HG02938 (cell line): ENCODE data around the gene FAM222A.
"Not testable (repeated sequence)": the region's sequence is repeated elsewhere in the genome, so short reads cannot be mapped to it uniquely, and the experiment has no call there.

Source experiments
- ATAC-seq: cut with Tn5 transposase; IDR thresholded peaks from one replicate; pipeline ENCODE4 v1.9.1; 2021; ENCODE audit warnings: mild to moderate bottlenecking, moderate library complexity; ENCODE audit not compliant: unreplicated experiment

Gene FAM222A

DNA sequence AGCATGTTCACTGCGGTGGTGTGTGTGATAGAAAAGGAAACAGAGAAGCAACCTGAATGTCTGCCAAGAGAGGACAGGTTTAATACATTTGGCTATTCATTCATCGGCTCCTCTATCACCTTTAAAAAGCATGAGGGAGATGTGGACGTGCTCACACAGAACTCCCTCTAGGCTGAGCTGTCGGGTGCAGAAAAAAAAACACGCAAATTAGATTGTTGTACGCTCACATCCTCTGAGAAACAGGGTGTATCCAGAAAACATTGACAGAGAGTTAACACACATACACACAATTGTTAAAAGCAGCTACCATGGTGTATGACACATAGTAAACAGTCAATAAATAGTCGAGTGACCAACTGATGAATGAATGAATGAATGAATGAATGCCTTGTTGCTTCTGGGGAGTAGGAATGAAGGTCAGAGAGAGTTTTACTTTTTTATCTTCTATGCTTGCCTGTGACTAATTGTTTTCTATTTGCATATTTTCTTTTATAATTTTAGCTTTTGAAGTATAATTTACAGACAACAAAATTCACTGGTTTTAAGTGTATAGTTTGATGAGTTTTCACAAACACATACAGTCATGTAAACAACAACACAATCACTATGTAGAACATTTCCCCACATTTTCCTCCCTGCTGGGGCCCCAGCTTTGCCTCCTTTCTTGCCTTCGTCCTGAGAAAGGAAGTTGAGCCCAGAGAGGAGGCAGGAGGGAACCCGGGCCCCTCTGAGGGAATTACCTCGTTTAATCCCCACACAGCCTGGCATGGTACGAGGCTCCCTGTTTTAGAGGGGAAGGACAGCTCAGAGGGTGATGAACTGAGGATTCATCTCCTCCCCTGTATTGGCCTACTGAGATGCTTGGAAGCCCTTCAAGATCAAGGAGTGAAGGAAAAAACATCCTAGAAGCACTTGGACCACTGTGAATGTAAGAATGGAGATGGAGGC, 19.7 kb upstream of the FAM222A start:
- ATAC-seq, result no peak

DNA sequence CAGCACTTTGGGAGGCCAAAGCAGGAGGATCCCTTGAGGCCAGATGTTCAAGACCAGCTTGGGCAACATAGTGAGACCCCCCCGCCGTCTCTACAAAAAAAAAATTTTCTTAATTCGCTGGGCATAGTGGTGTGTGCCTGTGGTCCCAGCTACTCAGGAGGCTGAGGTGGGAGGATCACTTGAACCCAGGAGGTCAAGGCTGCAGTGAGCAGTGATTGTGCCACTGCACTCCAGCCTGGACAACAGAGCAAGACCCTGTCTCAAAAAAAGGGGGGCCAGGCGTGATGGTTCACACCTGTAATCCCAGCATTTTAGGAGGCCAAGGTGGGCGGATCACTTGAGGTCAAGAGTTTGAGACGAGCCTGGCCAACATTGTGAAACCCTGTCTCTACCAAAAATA, 19.0 kb upstream of the FAM222A start:
- not testable (repeated sequence) for ATAC-seq

DNA sequence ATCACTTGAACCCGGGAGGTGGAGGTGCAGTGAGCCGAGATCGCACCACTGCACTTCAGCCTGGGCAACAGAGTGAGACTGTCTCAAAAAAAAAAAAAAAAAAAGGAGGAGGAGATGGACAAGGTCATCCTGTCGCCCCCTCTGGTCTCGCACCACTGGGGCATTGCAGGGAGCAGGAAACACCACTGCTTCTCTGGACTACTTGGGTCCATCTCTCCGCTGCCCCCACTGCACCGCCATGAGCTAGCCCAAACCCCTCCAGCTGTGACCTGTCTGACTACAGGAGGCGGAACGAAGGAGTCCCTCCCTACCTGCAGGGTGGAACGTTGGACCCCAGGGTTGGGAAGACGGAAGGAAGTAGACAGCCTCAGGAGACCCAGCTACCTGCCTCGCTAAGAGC, 18.2 kb upstream of the FAM222A start:
- no peak for ATAC-seq

DNA sequence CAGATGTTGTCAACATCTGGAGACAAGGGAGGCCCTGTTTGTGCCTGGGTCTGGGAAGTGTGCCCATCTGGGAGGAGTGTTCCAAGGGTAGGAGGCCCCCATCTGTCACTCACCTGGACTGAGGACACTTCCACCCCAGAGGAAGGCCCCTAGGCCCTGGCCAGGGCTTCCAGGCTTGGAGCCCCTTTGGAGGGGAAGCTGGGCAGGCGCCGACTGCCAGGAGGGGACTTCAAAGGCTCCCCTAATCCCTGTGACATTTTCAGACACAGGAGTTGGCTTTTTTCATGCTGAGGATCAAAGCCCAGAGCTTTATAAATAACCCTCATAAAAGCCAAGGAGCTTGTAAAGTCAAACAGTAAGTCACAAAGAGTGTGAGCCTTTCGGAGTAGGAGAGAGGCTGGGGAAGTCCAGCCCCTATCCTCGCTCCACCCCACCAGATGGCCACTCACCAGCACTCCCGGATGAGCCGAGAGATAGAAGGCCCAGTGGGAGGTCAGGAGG, 17.6 kb upstream of the FAM222A start:
- ATAC-seq, result no peak

DNA sequence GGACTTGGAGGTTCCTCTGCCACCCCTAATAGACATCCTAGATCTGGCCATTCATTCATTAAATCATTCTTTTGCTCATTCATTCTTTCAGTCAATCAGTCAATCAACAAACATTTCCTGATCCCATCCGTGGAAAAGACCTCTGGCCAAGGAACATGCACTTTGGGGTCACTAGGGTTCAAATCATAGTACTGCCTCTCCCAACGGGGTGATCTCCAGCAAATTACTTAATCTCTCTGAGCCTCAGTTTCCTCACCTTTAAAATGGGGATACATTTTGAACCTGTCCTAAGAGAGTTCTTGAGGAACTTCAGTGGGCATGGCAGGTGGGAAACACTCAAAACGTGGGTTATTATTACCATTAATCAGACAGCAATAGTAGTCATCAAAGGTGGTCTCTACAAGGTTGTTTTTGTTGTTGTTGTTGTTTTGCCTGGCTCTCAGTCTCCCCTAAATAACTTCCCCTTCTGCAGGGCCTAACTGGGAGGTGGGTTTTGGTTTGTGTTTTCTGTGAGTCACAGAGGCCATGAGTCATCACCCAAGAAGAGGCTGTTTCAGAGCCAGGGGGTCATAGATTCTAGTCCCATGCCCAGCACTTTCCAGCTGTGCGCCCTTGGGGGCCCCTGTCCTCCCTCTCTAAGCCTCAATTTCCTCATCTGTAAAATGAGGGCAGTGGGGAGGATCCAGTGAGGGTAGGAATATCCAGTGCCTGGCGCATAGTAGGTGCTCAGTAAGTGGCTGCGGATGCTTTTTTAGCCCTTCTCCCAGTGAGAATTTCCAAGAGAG, 16.9 kb upstream of the FAM222A start:
- no peak for ATAC-seq

DNA sequence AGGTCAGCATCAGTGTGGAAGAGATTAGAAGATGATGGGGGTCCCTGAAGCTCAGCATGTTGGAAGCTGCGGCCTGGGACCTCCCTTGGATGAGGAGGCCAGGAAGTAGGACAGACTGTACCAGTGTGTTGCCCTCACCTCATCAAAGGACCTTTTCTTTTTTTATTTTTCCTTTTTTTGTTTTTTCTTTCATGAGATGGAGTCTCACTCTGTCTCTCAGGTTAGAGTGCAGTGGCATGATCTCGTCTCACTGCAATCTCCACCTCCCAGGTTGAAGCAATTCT, 16.4 kb upstream of the FAM222A start:
- no peak for ATAC-seq

DNA sequence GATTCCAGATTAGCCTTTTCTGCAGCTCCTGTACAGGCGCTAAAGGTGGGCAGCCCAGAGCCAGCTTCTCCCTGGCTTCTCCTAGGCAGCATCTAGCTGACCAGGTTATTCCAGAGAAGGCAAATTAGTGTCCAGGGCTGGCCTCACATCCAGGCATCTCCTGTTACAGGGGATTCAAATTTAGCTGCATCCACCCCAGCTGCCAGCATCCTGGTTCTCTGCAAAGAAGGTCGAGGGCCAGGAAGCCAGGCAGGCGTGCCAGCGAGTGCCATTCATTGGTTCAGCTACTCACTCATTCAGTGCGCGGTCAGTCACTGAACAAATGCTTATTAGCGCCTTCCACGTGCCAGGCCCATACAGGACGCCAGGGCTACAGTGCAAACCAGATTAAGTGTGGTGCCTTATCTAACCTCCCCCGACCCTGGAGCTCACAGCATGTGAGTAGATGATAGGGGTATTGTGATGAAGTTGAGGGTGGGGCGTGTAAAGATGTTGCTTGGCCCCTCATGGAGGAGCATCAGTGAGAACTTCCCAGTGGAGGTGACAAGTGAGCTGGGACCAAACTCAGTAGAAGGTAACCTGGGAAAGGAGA, 15.7 kb upstream of the FAM222A start:
- no peak for ATAC-seq

DNA sequence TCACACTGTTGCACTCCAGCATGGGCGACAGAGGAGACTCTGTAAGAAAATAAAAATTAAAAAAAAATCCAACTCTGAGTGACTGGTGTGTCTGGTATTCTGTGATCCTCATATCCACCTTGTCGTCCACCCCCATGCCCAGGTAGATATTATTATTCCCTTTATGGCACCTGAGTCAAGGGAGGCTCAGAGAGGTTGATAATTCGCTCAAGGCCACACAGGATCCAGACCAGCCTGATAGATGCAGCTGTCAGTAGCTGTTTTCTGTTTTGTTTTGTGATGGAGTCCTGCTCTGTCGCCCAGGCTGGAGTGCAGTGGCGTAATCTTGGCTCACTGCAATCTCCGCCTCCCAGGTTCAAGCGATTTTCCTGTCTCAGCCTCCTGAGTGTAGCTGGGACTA, 14.8 kb upstream of the FAM222A start:
- ATAC-seq, result no peak

DNA sequence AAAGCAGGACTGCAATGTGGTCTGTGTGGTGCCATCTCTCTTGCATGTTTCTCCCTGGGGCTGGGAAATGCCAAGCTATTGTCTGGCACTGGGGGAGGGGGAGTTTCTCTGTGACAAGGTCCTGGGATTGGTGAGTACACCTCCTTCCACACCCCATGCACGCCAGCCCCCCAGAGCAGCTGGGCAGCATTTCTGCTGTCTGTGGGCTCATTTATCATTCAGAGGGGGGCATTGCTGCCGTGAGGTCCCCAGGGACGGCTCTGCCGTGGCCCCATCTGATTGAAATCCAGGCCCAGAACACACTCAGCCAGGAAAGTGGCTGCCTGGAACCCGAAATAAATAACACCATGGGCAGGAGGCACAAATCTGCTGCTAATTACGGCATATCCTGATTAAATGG, 12.6 kb upstream of the FAM222A start:
- ATAC-seq, result no peak

DNA sequence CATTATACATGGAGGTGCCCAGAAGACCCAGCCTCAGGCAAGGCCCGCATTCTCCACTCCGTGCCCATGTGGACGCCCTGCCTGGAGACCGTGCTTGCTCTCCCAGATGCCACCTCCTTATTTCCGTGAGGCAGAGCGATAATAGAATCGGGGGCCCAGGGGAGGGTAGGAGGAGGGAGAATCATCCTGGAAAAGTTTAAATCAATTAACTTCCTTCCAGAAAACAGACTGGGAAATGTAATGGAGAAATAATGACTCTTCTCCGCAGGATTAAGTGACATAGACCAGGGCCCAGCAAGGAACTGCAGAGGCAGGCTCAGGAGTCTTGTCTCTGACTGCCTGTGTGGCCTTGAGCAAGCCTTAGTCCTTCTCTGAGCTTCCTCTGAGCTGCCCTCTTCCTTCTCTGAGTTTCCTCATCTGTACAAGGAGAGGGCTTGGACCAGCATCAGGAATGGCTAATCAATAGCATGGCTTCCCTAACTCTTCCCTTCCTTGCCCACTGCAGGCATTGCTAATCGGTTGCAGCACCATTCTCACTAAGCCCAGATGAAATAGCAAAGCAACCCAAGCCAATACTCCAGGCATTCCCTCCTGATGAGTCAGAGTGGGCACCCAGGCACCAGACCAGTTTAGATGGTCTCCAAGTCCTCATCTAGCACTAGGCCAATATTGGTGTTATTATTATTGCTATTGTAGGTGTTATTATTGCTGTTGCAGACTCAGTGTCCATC, 11.3 kb upstream of the FAM222A start:
- ATAC-seq, result no peak

DNA sequence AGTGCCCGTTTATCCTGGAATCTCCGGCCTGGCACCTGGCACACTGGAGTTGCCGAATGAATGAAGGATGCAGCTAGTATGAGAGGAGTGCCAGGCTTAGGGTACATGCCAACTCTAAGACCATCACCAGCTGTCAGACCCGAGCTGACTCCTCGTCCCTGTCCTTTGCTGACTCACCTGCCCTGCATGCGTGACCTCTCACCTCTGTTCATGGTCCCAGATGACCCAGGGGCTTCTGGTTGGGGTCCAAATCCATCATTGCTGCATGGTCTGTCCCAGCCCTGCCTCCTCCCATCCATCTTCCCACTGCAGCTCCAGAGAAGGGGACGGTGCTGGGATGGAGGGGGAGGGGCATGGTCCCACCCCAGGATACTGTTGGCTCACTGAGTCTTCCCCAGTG, 9.9 kb upstream of the FAM222A start:
- no peak for ATAC-seq

DNA sequence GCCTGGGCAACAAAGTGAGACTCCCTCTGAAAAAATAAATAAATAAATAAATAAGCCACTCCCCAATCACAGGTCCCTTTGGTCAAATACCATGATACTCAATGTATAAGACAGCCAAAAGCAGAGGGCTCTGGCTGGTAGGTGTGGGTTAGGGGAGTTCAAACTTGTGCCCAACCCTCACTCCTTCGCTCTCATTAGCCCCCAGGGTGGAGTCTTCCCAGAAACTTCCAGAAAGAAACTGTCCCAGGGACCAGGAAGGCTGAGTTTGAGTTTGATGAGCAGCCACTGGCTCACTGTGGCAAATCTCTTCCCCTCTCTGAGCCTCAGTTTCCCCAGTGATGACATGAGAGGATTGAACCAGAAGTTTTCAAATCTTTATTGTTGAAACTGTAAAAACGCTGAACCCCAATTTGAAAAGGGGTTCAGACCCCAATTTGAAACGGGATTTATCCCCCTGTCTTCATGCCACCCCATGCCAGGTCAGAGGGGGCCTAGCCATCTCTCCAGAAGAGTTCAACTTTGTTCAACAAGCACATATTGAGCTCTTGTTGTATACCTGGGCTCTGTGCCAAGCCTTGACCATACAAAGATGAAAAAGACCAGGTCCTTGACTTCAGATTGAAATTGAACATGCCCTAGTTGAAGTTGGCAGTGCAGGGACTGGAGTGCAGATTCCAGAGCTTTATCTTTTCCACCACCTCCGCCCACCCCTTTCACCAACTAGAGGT, 9.1 kb upstream of the FAM222A start:
- no peak for ATAC-seq

DNA sequence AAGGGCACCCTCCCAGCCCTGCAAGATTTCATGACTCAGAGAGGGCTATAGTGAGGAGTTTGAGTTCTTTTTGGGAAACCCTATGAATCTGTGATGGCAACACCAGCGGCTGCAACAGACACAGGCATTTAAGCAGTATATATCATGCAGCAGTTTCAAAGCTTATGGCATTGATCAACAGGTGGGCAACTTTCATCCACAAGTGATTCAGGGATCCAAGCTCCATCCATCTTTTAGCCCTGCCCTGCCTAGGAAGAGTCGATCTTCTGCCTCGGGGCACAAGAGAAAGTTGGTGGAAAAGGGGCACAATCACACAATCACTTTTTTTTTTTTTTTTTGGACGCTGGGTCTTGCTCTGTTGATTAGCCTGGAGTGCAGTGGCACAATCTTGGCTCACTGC, 8.3 kb upstream of the FAM222A start:
- no peak for ATAC-seq

DNA sequence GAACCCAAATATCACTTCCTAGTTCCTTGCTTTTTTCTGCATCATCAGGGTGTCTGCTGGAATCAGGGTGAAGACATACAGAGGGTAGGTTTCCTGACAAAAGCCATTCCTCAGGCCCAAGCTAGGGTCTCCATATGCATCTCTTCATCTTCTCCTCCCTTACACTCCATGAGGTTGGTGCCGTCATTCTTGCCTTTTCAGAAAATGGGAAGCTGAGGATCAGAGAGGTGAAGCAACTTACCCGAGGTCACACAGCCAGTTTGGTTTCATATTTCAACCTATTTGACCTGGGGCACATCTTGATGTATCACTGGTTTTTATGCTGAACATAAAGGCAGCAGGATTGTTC, 7.3 kb upstream of the FAM222A start:
- ATAC-seq, result no peak

DNA sequence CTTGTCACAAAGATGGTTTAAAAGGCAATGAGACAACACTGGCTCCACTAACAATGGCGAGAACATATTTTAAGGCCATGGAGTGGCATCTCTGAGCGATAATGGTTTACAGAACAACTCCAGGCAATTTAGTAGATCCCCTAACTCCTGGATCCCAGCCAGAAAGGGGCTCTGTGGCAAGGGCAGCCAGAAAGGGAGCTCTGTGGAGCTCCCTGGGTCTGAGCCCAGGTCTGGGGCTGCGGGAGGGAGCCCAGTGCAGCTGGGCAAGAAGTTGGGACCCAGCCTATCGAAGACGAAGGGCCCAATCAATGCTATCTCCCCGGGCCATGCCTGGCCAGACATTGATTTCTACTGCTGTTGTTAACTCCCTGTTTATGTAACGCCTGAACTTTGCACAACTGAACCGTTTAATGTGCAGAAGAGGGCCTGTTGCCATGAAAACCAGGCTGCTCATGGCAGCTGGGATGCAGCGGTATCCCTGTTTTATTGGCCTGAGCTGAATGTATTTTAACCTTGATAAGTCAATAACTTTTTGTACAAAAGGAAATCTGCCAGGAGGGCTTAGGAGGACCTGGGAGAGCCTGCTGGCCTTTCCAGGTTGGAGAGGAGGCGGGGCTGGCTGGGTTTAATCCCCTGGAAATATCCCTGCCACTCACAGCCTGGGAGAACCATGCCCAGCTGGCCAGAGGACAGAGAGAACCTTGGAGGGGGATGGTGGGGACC, 6.7 kb upstream of the FAM222A start:
- ATAC-seq, result no peak

DNA sequence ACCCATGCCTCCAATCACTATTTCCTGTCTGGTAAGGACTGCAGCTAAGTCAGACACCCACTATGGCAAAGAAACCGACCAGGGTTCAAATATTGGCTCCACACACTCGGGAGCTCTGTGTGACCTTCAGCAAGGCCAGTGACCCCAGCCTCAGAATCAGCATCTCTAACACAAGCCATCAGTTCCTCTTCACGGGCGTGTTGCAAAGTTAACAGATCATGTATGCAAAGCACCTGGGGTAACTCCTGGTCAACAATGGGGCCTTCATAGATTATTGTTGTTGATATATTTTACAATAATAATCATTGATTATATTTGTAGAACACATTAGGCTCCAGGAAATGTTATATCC, 6.2 kb upstream of the FAM222A start:
- no peak for ATAC-seq

DNA sequence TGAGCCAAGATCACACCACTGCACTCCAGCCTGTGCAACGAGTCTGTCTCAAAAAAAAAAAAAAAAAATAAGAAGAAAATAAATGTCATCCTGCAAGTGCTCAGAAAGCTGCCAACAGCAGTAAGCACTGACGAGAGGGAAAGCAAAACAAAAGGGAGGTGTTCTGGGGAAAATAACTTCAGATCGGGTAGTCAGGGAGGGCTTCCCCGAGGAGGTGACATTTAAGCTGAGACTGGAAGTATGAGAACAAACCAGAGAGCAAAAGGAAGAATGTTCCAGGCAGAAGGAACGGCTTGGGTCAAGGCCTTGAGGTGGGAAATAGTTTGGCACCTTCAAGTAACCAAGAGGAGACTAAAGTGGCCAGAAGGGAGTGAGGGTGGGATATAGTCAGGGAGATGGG, 4.7 kb upstream of the FAM222A start:
- no peak for ATAC-seq

DNA sequence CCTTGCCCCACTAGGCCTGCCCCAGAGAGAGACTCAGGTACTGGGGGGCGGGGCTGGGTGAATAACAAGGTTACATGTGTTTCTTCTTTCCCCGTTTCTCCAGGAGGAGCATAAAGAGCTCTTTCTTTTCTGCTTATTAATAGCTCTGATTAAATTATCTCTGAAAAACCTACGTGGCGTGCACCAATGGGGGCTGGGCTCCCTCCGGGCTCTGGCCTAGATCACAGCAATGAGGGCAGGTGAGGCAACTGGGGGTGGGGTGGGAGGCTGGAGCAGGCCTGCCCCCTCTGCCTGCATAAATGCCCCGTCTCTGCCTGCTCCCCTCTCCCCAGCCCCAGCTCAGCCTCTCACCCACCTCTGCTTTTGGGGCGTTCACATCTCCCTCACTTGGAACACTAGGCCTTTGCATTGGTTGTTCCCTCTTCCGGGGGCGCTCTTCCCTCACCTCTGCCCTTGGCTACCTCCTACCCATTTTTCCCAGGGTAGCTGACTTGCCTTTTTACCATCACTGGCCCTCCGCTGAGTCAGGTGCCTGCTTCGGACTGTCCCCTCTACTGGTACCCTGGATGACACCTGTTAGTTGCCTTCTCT, 4.1 kb upstream of the FAM222A start:
- no peak for ATAC-seq

DNA sequence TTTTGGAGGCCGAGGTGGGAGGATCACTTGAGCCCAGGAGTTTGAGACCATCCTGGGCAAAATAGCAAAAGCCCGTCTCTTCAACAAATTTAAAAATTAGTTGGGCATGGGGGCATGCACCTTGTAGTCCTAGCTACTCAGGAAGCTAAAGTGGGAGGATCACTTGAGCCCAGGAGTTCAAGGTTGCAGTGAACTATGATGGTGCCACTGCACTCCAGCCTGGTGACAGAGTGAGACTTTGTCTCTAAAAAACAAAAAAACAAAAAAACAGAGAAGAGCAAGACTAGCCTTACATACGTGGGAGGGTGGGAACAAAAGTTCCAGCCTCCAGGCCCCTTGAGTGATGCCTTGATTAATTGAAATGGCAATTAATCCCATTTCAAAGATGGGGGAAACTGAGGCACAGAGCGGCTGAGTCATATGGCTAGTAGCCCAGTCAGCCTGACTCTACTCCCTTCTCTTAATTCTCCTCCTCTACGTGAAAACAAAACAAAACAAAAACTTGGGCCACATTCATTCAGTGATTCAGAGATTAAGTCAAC, 3.3 kb upstream of the FAM222A start:
- no peak for ATAC-seq
